ENCODE data around the gene KIF1A. TPM values are rescaled to one million over a fixed set of nuclear protein-coding genes. Genes with fewer than 3 reads are reported as not detected.

The KIF1A gene
- total RNA-seq, 1 donor from 2014 or later = under 0.01 TPM

DNA sequence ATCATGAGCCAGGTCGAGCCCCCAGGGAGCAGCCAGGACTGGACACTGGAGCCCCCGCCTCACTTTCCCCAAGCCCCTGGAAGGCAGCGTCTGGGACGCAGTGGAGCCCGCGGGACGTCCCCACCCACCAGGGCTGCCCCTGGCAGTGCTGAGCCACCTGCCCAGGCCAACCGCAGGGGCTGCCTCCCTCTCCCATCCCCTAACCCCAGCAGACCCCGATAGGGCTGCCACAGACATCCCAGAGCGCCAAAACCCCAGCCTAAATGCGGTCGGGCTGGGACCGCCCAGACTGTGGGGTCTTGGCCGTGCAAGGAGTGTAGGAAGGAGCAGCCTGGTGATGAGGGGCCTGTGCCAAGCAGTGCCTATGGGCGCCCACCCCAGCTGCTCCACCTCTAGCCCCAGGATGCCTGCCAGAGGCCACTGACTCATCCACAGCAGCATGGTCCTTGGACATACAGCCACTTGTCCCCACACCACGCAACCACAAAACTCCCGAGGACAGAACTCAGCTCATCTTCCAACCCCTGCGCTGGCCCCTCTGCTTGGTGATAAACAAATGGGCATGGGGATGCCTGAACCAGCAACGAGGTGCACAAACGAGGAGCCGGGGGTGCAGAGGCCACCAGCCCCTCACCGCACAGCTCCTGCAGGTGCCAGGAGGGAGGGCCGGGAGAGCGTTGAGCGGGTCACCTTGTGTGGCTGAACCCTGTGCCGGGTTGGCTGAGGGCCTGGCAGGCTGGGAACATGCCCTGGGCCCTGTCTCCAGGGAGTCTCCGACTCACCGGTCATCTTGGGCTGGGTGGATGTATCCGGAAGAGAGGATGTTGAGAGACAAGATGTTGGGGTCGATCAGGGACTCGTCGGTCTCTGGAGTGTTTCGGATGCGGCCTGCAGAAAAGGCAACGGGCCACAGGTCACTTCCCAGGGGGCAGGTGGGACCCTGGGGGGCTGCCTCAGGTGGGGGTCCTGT is 83.5 kb downstream of the KIF1A start:
- no peak for DNase-seq (ENCODE audit: low read depth in 2 of 2)

DNA sequence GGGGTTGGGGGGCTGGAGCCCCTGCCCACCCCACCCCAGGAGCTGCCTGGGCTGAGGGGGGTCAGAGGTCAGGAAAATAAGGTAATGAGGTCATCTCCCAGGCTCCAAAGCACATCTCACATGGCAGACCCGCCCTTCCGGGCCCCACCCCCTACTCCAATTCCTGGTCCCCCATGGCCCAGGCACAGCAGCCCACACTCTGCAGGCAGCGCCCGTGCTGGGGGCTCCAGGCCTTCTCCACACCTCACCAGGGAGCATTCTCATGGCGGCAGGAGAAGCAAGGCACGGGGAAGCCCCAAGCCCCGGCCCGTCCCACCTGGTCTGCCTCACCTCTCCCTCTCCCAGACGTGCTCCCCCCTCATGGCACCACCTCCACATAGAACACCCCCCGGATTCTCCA is 84.5 kb downstream of the KIF1A start:
- DNase-seq (ENCODE audit: low read depth in 2 of 2) = no peak

DNA sequence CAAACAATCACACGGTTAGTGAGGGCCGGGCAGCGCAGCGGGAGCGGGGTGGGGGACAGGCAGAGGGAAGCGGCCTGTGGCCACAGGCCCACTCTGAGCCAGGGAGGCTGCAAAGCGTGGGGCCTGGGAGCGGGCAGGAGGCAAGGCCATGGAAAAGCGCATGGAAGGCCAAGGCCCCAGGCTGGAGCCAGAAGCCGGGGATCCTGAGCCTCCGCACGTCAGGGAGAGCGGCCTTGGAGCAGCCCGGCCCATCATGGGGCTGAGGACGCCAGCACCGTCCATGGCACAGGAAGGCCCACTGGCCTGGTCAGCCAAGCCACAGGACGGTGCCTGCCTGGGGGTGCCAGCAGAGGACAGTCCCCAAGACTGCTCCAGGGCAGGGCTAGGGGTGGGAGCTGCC is 85.3 kb downstream of the KIF1A start:
- DNase-seq (ENCODE audit: low read depth in 2 of 2) = no peak

DNA sequence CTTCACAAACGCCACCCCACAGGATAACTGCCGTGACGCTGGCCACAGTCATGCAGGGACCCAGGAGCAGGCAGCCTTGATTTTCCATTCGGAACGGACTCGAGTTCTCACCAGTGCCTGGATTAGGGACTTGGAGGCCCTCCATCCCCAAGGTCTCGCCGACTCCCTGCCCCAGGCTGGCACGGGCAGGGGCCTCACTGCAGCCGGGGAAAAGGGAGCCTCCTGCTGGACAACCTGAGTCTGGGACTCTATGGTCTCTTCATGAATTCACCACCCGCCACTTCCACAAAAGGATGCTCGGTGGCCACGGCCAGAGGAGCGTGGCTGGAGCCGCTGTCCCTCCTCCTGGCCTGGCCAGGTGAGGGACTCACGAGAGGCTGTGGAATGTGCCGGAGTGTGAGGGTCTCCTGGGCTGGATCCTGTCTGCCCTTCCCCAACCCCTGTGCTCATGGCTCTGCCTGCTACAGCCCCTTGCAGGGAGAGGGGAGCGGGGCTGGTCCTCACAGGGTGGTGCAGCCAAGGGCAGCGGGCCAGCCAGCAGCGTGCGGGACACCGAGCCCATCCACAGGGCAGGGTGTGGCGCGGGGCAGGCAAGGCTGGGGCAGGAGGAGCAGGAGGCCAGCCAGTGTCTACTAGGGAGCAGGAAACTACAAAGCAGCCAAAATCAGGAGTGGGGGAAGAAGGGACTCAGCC is 86.1 kb downstream of the KIF1A start:
- DNase-seq (ENCODE audit: low read depth in 2 of 2) = peak in 1 of 2 donors; percentile 5

DNA sequence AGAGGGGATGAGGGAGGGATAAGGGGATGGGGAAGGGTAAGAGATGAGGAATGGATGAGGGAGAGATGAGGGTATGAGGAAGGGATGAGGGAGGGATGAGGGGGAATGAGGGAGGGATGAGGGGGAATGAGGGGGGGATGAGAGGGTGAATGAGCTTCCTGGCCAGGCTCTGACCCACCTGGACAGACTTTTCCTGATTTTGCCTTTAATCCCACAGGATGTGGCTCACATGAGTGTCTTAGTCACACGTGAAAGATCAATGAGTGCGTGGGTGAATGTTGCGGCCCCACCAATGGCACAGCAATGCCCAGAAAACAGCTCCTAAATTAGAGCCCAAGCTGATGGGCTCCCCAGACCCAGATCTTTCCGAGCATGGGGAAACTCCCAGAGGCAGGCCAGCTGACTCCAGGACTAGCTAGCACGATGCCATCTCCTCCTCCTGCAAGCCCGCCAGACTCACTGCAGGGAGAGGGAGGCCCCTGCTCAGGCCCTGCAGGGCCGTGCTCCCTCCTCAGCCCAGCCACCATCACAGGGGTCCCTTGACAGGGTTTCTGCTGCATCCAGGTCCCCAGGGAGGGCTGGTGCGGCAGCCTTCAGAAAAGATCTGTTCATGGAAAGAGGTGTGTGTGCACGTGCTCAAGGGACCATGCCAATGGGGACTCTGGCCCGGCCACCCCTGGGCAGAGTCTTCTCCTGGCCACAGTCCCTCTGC is 87.0 kb downstream of the KIF1A start:
- no peak for DNase-seq (ENCODE audit: low read depth in 2 of 2)

DNA sequence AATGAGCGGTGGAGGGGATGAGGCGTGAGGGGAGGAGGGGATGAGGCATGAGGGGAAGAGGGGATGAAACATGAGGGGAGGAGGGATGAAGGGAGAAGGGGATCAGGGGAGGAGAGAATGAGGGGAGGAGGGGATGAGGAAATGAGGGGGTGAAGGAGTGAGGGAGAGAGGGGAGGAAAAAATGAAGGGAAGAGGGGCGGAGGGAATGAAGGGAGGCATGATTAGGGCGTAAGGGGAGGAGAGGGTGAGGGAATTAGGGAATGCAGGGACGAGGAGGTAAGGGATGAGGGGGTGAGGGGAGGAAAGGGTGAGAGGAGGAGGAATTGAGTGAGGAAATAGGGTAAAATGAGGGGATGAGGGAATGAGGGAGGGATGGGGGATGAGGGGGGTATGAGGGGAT is 87.8 kb downstream of the KIF1A start:
- no peak for DNase-seq (ENCODE audit: low read depth in 2 of 2)

DNA sequence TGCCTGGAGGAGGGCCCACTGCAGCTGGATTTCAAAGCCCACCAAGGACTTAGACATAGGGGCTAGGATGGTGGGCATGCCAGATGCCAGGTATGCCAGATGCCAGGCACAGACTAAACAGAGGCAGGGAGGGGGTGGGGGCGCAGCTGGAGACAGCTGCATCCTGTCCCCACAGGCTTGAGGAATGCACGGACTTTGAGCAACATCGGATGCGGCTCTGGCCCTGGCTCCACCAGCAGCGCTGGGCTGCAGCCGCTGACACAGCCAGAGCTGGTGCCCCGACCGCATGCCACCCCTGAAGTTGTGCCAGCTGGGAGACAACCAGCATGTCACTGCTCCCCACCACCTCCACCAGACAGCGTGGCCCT is 88.9 kb downstream of the KIF1A start:
- no peak for DNase-seq (ENCODE audit: low read depth in 2 of 2)

DNA sequence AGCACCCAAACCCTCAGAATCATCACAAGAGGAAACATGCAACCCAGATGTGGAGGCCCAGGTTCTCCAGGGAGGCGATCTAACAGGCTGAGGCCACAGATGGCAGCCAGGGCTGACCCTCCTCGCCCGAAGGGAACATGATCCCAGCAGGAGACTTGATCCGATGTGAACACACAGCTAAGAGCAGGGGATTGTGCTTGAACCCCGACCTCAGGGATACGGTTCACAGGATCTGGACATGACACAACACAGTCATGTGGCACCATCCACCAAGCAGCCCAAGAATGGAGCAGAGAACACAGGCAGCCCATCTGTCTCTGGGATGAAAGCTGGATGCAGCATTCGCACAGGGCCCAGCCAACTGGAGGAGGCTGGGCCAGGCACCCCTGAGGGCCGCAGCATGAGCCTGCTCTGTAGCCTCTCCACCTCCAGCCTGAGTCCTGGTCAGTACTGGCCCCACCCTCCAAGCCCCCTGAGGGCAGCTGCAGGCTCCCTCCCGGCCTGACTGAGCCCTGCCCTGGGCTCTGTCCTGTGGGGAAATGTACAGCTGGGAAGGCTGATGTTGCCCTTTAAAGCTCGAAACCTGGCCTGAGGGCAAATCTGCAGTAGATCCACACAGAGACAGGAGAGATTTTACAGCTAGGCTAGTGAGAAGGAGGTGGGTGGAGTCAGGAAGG is 89.4 kb downstream of the KIF1A start:
- no peak for DNase-seq (ENCODE audit: low read depth in 2 of 2)

DNA sequence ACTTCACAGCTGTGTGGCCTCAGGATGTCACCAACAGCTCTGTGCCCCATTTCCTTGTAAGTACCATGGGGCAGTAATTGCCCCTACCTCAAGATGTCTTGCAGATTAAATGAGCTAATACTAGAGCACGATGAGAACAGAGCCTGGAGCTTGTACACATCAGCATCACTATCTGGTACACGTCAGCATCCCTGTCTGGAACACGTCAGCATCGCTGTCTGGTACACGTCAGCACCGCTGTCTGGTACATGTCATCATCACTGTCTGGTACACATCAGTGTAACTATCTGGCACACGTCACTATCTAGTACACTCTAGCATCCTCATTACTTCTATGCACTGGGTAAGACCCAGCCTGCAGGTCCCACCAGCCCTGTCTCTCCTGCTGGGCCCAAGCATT is 91.2 kb downstream of the KIF1A start:
- no peak for DNase-seq (ENCODE audit: low read depth in 2 of 2)

DNA sequence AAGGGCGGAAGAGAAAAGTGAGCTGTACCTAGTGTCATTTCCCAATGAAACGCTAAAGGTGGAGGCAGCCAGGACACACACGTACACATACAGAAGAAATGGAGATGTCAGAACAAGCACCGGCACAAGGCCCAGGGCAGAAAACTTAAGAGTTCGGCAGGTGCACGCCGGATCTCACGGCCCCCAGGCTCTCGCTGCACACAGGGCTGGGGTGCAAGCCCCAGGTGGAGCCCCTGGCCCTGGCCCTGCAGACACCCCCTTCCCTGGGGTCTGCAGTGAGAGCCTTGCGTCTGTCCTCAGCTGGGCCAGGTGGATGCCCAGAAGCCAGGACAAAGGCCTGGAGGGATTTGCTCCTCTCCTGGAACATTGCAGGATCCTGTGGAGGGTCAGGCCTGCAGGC is 91.7 kb downstream of the KIF1A start:
- DNase-seq (ENCODE audit: low read depth in 2 of 2) = no peak

DNA sequence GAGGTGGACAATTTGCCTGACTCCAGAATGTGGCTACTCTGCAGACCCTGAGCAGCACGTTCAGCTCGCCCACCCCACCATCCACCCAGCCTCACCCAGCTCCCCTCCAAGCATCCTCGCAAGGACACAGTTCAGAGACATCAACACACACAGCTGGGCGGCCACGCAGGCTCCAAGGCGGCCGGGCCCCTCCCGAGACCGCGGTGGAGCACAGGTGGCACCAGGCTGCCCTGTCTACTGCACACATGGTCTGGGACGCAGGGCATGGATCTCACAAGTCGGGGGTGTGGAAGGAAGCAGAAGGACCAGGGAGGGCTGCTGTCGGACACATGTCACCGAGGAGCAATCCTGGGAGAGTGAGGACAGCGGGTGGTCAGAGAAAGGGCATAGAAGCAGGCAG is 92.1 kb downstream of the KIF1A start:
- no peak for DNase-seq (ENCODE audit: low read depth in 2 of 2)

DNA sequence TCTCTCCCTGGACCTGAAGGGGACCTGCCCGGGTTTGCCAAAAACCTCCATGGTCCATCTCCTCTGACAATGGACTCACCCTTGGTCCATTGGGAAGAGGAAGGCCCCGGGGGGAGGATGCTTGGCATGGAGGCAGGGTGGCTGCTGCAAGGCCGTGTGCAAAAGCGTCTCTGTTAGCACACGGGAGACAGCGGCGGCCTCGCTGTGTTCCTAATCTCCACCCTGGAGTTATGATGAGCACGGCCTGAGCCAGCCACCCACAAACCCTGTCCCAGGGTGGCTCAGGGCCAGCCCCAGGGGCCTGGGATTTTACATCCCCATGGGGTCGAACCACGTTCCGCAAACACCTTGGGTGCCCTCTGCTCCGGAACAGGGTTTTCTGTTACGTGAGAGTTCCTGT is 92.6 kb downstream of the KIF1A start:
- DNase-seq (ENCODE audit: low read depth in 2 of 2) = no peak

DNA sequence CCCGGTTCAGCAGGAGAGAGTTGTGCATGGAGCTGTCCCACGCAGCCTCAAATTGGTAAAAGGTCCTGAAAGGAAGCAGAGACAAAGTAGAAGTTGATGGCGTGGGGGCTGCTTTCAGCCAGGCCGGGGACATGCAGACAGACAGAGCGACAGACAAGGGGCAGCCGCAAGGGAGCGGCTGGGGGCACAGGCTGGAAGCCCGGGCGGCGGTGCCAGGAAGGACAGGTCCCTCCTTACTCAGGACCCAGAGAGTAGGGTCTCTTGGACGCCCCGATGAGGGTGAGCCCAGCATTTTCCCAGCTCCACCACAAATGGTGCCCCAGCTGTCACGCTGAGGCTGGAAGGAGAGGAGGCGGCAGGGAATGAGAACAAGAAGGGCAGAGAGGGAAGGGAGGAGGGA is 93.1 kb downstream of the KIF1A start:
- no peak for DNase-seq (ENCODE audit: low read depth in 2 of 2)

DNA sequence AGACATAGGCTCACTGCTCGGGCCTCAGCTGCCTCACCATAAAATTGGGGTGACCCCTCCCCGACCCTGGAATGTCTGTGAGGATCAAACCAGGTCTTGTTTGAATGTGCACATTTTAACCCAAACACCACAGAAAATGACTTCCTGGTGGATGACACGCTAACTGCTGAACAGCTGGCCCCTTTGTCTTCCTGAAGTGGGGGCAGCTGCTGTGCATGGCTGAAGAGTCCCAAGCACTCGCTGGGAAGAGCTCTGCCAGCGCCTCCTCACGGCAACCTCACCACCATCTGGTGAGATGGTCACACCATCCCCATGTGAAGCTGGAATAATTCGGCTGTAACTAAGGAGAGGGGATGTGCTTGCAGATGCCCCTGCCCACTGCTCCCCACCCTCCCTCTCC is 94.3 kb downstream of the KIF1A start:
- no peak for DNase-seq (ENCODE audit: low read depth in 2 of 2)

DNA sequence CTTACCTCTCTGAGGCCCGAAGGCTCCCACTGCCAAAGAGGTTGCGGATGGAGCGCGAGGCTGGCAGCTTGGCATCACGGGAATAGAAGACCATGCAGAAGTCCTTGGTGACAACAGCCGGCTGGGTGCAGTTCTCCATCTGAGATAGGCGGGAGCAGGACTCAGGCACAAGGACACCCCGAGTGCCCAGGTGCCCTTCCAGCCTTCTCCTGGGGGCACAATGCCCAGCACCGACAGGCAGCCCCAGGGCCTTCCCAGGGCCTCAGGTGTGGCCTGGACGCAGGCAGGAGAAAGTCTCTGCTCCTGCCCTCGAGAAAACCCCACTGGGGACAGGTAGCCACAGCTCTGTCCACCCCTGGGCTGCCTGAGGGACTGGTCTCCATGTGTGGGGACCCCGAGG is 94.8 kb downstream of the KIF1A start:
- DNase-seq (ENCODE audit: low read depth in 2 of 2) = no peak

DNA sequence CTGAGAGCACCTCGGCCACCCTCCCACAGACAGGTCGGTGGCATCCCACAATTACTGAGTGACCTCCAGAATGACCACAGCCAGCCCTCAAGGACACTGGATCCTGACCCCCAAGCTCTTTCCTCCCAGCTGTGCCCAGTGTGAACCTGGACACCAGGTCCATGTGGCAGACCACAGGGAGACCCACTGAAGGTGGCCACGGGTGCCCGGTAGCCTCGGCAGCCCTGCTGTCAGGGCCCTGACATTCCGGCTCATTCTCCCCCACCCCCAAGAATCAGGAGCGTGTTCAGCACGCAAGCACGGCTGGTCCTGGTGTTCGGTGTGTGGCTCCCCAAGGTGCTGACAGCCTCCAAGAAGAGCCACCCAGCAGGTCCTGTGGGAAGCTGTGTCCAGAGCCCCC is 95.6 kb downstream of the KIF1A start:
- DNase-seq (ENCODE audit: low read depth in 2 of 2) = no peak

DNA sequence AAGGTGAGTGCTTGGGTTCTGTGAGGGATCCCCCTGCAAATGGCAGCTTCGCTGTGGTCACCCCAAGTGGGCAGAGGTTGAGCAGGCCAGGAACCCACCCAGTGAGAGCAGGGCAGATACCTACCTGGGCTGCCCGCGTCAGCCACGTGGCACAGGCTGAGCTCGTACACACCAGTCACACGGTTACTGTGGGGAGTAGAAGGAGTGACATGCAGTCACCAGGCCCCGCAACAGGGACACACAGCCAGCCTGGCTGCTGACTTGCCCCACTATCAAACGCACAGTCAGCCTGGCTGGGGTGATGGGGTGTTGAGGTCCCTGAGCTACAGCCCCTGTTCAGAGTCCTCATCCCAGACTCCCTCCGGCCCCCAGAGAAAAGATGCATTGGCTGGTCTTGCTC is 96.2 kb downstream of the KIF1A start:
- DNase-seq (ENCODE audit: low read depth in 2 of 2) = no peak

DNA sequence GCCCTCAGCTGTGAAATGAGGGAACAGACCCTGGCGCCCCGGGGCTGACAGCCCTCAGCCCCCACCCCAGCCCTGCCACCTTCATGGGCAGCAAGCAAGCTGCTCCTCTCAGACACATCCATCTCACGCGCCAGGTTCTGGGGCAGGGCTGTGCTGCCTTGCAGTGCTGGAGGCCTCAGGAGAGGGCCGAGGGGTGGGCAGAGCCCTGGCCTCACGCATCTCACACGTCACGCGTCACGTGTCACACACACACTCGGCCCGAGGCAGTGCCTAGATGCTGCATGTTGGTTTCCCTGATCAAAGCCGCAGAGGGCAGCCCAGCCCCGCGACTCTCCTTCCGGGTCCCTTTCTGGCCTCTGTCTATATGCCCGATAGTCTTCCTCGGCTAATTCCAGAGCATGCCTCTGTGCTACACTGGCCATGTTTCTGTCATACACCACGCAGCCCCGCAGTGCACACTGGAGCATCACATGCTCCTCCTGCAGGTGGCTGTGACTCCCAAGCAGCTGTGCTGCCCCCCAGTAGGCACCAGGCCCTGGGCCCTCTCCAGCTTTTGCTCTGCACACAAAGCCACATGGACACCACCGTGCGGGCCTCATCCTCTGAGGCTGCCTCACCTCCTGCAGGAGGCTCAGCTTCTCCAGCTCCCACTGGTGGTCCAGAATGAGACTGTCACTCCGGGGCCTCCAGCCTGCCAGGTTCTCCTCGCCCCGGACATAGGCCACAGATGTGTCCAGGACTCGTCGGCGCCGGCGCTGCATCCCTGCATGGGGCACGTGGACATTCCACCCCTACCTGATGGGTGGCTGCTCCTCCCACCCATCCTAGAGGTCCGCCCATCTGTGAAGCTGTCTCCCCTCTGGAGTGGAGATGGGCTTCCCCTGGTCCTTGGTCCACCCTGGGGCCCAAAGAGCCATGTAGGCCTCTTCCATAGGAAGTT is 97.0 kb downstream of the KIF1A start:
- no peak for DNase-seq (ENCODE audit: low read depth in 2 of 2)

DNA sequence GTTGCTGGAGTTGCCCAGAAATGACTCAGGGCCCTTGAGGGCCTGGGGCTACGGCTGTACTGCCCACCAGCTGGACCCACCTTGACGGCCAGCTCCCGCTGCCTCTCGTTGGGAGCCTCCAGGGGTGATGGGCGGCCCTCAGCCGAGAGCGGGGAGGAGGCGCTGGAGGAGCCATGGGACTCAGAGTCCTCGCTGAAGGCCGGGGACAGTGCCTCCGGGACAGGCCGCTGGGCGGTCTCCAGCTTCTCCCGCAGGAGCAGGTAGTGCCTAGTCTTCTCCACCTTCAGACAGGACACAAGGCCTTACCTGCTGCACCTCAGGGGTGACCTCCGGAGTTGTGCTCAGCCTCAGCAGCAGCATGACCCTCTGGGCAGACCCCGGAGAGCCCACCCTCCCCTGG is 97.6 kb downstream of the KIF1A start:
- no peak for DNase-seq (ENCODE audit: low read depth in 2 of 2)

DNA sequence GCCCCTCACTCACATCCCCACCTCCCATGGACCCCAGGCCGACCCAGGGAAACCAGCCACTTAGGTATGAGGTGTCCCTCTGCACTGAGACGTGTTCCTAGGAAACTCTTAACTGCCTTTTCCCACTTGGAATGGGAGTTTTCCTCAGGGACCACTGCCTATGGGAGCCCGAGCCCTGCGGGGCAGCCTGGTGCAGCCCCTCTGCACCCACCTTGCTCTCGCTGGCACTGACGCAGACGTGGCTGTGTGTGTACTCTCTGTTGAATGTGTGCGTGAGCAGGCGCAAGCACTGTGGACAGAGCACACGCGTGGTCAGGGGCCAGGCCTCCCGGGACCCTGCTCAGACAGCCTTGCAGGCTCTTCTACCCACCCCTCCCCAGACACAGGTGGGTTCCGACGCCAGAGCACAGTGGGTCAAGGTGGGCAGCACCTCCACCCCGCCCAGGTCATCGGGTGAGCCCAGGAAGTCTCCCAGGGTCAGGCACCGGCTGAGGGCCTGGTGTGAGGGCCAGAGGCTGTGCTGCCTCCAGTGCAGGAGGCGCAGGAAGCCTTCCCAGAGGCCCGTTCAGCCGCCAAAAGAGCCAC is 98.3 kb downstream of the KIF1A start:
- no peak for DNase-seq (ENCODE audit: low read depth in 2 of 2)

All from dermis microvascular lymphatic vessel endothelial cell (primary cell).